ENCODE results near the gene PDIA3. TPM values are rescaled to one million over a fixed set of nuclear protein-coding genes. Genes with fewer than 3 reads are reported as not detected.

PDIA3 gene
- total RNA-seq, 3 donors from 2014 or later (not counting 1 experiment from before 2014, with no cell fraction given), result 295 to 334 (median 312) TPM

- H3K9me3 Mint-ChIP-seq, result no peaks in the 10 kb centered on the region
- H3K9me3 ChIP-seq (ENCODE audit: control insufficient read depth, insufficient read depth, low read length), result no peaks in the 10 kb centered on the region
- H3K4me3 ChIP-seq (ENCODE audit: low read length), result no peak overlapping the region
- H3K27me3 Mint-ChIP-seq (ENCODE audit: low read depth in 2 of 2), result no peaks in the 10 kb centered on the region
- no peak for DNase-seq
- peak overlapping the region; percentile 98 to 99 for H3K27ac Mint-ChIP-seq
- intact Hi-C loops (cut with micrococcal nuclease), result no loop called here
- peaks cover 47% of the 10 kb centered on the region for H3K36me3 ChIP-seq (ENCODE audit: control insufficient read depth, insufficient read depth, low read length)
- H3K27ac ChIP-seq (ENCODE audit: low read length), result no peak overlapping the region
- H3K4me3 Mint-ChIP-seq, result no peak overlapping the region
- no peaks in the 10 kb centered on the region for H3K27me3 ChIP-seq (ENCODE audit: control insufficient read depth, insufficient read depth, low read length)
- 100% methylated on average over 2 of the region's 2 CpGs for WGBS (ENCODE audit: insufficient coverage)
- no peak for ATAC-seq
- H3K4me1 Mint-ChIP-seq, result peaks cover 58 to 75% of the 10 kb centered on the region in 2 donors
- no peaks in the 10 kb centered on the region for H3K36me3 Mint-ChIP-seq
- peaks cover 47% of the 10 kb centered on the region for H3K4me1 ChIP-seq (ENCODE audit: control insufficient read depth, insufficient read depth, low read length)
- TF ChIP-seq, protein P1, sequence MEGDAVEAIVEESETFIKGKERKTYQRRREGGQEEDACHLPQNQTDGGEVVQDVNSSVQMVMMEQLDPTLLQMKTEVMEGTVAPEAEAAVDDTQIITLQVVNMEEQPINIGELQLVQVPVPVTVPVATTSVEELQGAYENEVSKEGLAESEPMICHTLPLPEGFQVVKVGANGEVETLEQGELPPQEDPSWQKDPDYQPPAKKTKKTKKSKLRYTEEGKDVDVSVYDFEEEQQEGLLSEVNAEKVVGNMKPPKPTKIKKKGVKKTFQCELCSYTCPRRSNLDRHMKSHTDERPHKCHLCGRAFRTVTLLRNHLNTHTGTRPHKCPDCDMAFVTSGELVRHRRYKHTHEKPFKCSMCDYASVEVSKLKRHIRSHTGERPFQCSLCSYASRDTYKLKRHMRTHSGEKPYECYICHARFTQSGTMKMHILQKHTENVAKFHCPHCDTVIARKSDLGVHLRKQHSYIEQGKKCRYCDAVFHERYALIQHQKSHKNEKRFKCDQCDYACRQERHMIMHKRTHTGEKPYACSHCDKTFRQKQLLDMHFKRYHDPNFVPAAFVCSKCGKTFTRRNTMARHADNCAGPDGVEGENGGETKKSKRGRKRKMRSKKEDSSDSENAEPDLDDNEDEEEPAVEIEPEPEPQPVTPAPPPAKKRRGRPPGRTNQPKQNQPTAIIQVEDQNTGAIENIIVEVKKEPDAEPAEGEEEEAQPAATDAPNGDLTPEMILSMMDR (IDR thresholded peaks at IDR 0.05), result no peak
Measured at GRCh38 chr15:43795197-43795596, 49.0 kb downstream of the PDIA3 start.

DNA sequence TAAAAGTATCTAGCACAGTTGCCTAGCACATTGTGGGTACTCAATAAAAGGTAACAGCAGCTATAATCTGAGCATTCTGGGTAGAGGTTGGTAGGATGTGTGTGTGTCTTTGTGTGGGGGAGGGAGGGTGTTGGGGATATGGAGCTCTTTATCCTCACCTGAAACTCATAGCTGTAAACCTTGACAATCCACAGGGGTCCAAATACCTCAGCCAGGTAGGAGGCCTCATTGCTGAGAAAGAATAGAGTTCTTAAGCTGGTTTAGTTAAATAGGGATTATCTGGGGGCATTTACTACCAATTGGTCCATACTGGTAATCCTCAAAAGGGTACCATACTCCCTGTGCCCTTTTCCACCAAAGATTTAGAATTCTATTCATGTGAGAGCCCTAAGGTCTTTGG, 49.8 kb downstream of the PDIA3 start:
- Histone ChIP-seq H3K27ac (ENCODE audit: low read length) (no peak overlapping the region), H3K36me3 (ENCODE audit: control insufficient read depth, insufficient read depth, low read length) (peaks cover 47% of the 10 kb centered on the region), H3K4me1 (ENCODE audit: control insufficient read depth, insufficient read depth, low read length) (peaks cover 53% of the 10 kb centered on the region), H3K9me3 (ENCODE audit: control insufficient read depth, insufficient read depth, low read length) (no peaks in the 10 kb centered on the region), H3K4me3 (ENCODE audit: low read length) (no peak overlapping the region), H3K27me3 (ENCODE audit: control insufficient read depth, insufficient read depth, low read length) (no peaks in the 10 kb centered on the region)
- Mint-ChIP-seq H3K36me3 (no peaks in the 10 kb centered on the region), H3K27me3 (ENCODE audit: low read depth in 2 of 2) (no peaks in the 10 kb centered on the region), H3K4me1 (peaks cover 66 to 83% of the 10 kb centered on the region in 2 donors), H3K4me3 (no peak overlapping the region), H3K27ac (peak overlapping the region; percentile 98 to 99), H3K9me3 (no peaks in the 10 kb centered on the region)
- ATAC-seq (no peak), DNase-seq (no peak)
- intact Hi-C loops (cut with micrococcal nuclease), result no loop called here
- TF ChIP-seq, protein P1 (IDR thresholded peaks at IDR 0.05), result no peak

DNA sequence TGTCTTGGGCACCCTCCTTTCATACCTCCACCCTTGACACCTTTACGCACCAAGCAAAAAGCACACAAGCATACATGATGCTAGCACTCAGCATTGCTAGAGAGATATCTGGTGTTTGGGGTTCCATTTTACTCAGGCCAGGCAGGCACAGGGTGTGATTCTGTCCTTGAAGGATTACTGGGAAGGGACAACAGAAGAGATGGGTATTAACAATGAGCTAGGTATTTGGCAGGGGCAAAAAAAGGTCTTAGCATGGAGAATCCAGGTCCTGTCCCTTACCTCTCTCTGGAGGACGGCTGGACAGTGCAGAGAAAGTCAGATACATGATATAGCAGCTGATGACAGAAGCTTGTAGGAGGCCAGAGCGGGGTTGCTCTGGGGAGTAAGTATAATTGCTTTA, 50.3 kb downstream of the PDIA3 start:
- DNase-seq (no peak), ATAC-seq (no peak)
- no peak overlapping the region for H3K27ac ChIP-seq (ENCODE audit: low read length)
- H3K27me3 Mint-ChIP-seq (ENCODE audit: low read depth in 2 of 2), result no peaks in the 10 kb centered on the region
- H3K36me3 ChIP-seq (ENCODE audit: control insufficient read depth, insufficient read depth, low read length), result peaks cover 47% of the 10 kb centered on the region
- peak overlapping the region; percentile 98 to 99 for H3K27ac Mint-ChIP-seq
- H3K4me1 Mint-ChIP-seq, result peaks cover 72 to 86% of the 10 kb centered on the region in 2 donors
- TF ChIP-seq, protein P1 (IDR thresholded peaks at IDR 0.05), result no peak
- no peaks in the 10 kb centered on the region for H3K9me3 ChIP-seq (ENCODE audit: control insufficient read depth, insufficient read depth, low read length)
- no peaks in the 10 kb centered on the region for H3K9me3 Mint-ChIP-seq
- no peak overlapping the region for H3K4me3 Mint-ChIP-seq
- intact Hi-C loops (cut with micrococcal nuclease), result no loop called here
- H3K27me3 ChIP-seq (ENCODE audit: control insufficient read depth, insufficient read depth, low read length), result no peaks in the 10 kb centered on the region
- 91% methylated on average over 2 of the region's 3 CpGs for WGBS (ENCODE audit: insufficient coverage)
- no peak overlapping the region for H3K4me3 ChIP-seq (ENCODE audit: low read length)
- peaks cover 52% of the 10 kb centered on the region for H3K4me1 ChIP-seq (ENCODE audit: control insufficient read depth, insufficient read depth, low read length)
- H3K36me3 Mint-ChIP-seq, result no peaks in the 10 kb centered on the region

GRCh38 chr15:43799209-43799944, 53.1 kb downstream of the PDIA3 start:
- ATAC-seq (no peak), DNase-seq (peak in 1 of 2 donors; percentile 10)
- no peaks in the 10 kb centered on the region for H3K27me3 ChIP-seq (ENCODE audit: control insufficient read depth, insufficient read depth, low read length)
- Mint-ChIP-seq H3K4me3 (peak overlapping the region; percentile 35), H3K9me3 (no peaks in the 10 kb centered on the region), H3K4me1 (peaks cover 52 to 60% of the 10 kb centered on the region in 2 donors), H3K27me3 (ENCODE audit: low read depth in 2 of 2) (no peaks in the 10 kb centered on the region), H3K36me3 (no peaks in the 10 kb centered on the region), H3K27ac (peak overlapping the region; percentile 92 to 96)
- H3K36me3 ChIP-seq (ENCODE audit: control insufficient read depth, insufficient read depth, low read length), result peaks cover 46% of the 10 kb centered on the region
- TF ChIP-seq, protein P1 (IDR thresholded peaks at IDR 0.05), result no peak
- 93% methylated on average over 14 of the region's 16 CpGs for WGBS (ENCODE audit: insufficient coverage)
- H3K27ac ChIP-seq (ENCODE audit: low read length), result peak overlapping the region; percentile 90
- intact Hi-C loops (cut with micrococcal nuclease), result no loop called here
- peaks cover 31% of the 10 kb centered on the region for H3K4me1 ChIP-seq (ENCODE audit: control insufficient read depth, insufficient read depth, low read length)
- H3K4me3 ChIP-seq (ENCODE audit: low read length), result no peak overlapping the region
- no peaks in the 10 kb centered on the region for H3K9me3 ChIP-seq (ENCODE audit: control insufficient read depth, insufficient read depth, low read length)

Measured in natural killer cell (primary cell).